Testis (tissue), 3 donors: Measurements from ENCODE around the gene MAP2K5. TPM values are rescaled to one million over a fixed set of nuclear protein-coding genes. Genes with fewer than 3 reads are reported as not detected.
A peak's percentile ranks its signal among the peaks of the same experiment; 100 is the strongest.

ENCODE experiments used
- DNase-seq: peaks from one replicate; pipeline ENCODE4 v3.0.0-alpha.2; 2019
- H3K27ac ChIP-seq, 2 donors: fragments of 200-600 bp; sonication (generic); one replicate each; pipeline ENCODE4 v1.5.1; 2019
- H3K27me3 ChIP-seq: fragments of 200-600 bp; sonication (generic); one replicate; pipeline ENCODE4 v1.5.1; 2019
- H3K36me3 ChIP-seq: fragments of 200-600 bp; sonication (generic); one replicate; pipeline ENCODE4 v1.5.1; 2017; ENCODE audit warnings: low read depth; ENCODE audit errors: missing control alignments
- H3K4me1 ChIP-seq: fragments of 200-600 bp; sonication (generic); one replicate; pipeline ENCODE4 v1.5.1; 2019
- H3K4me3 ChIP-seq, 2 donors: fragments of 200-600 bp; sonication (generic); one replicate each; pipeline ENCODE4 v1.5.1; 2017 to 2019
- H3K9me3 ChIP-seq: fragments of 200-600 bp; sonication (generic); one replicate; pipeline ENCODE4 v1.5.1; 2017
- CTCF ChIP-seq, 3 experiments: fragments of 450-650 bp in 2 of 3; fragments of 200-600 bp in 1 of 3; sonication (generic) in 1 of 3; IDR thresholded peaks; one replicate each; pipeline ENCODE4 v1.5.1; 2016 to 2019; ENCODE audit warnings: antibody characterized with exemption in 3 of 3, mild to moderate bottlenecking in 2 of 3, moderate library complexity in 1 of 3
- POLR2A ChIP-seq: fragments of 450-650 bp; IDR thresholded peaks from one replicate; pipeline ENCODE4 v1.6.1; 2017; ENCODE audit warnings: antibody characterized with exemption, mild to moderate bottlenecking, moderate library complexity
- WGBS, 2 donors: methylation state at CpG; one replicate each; pipeline ENCODE4 v1.1.5; 2018; 5-methylcytosine and 5-hydroxymethylcytosine counted together
- intact Hi-C: fragments of 100-400 bp; cut with DNase I; formaldehyde crosslinking; loops from one replicate; pipeline ENCODE4 v1.15.1; 2023; ENCODE audit warnings: low total_unique reads
- polyA plus RNA-seq: library from polyadenylated mRNA; stranded (reverse); fragments of 350-450 nt; fragmentation: Illumina TruSeq; extraction: RNeasy Lipid Tissue Mini Kit (QIAGEN cat#74804); gene quantifications from one replicate; pipeline ENCODE4 v1.2.3, GENCODE V29; 2014; ENCODE audit warnings: low read depth, low replicate concordance; ENCODE audit not compliant: insufficient read depth
- total RNA-seq, 2 donors: library from RNA; depleted of rRNA; stranded (reverse); fragments of >200 nt; gene quantifications; one replicate each; pipeline ENCODE4 v1.2.3, GENCODE V29; 2016

MAP2K5 gene
- total and polyA plus RNA-seq, 3 donors from 2014 or later = 28.0 to 34.3 (median 31.2) TPM

GRCh38 chr15:67701669-67702068 lies 159.2 kb downstream of the MAP2K5 start:
- TF ChIP-seq CTCF (IDR thresholded peaks at IDR 0.05) (no peak), POLR2A (no peak)
- intact Hi-C loops = no loop called here
- no peak overlapping the region for H3K27ac ChIP-seq
- DNase-seq = peak; percentile 25
- no peaks in the 10 kb centered on the region for H3K4me1 ChIP-seq
- H3K27me3 ChIP-seq = no peaks in the 10 kb centered on the region
- H3K4me3 ChIP-seq = no peak overlapping the region
- 68 to 70% methylated on average over 2 of the region's 2 CpGs for WGBS, 2 donors
- H3K36me3 ChIP-seq = no peaks in the 10 kb centered on the region
- H3K9me3 ChIP-seq = no peaks in the 10 kb centered on the region

- intact Hi-C loops = no loop called here
- Histone ChIP-seq H3K36me3 (no peaks in the 10 kb centered on the region), H3K9me3 (no peaks in the 10 kb centered on the region), H3K4me3 (no peak overlapping the region), H3K4me1 (no peaks in the 10 kb centered on the region), H3K27me3 (no peaks in the 10 kb centered on the region), H3K27ac (no peak overlapping the region)
- DNase-seq = no peak
- no peak for TF ChIP-seq CTCF (IDR thresholded peaks at IDR 0.05)
- no peak for TF ChIP-seq POLR2A
- 92 to 96% methylated on average over 2 of the region's 2 CpGs for WGBS, 2 donors
Observed at GRCh38 chr15:67707520-67708283, 165.2 kb downstream of the MAP2K5 start.

- H3K27ac ChIP-seq = no peak overlapping the region
- H3K4me1 ChIP-seq = no peaks in the 10 kb centered on the region
- WGBS, 2 donors = 84 to 89% methylated on average over 4 of the region's 4 CpGs
- no peak overlapping the region for H3K4me3 ChIP-seq
- no peaks in the 10 kb centered on the region for H3K27me3 ChIP-seq
- intact Hi-C loops = no loop called here
- no peak for TF ChIP-seq POLR2A
- TF ChIP-seq CTCF (IDR thresholded peaks at IDR 0.05) = no peak
- no peak for DNase-seq
- no peaks in the 10 kb centered on the region for H3K36me3 ChIP-seq
- no peaks in the 10 kb centered on the region for H3K9me3 ChIP-seq
Observed at GRCh38 chr15:67708500-67708899, 166.0 kb downstream of the MAP2K5 start.

GRCh38 chr15:67715170-67715569 lies 172.7 kb downstream of the MAP2K5 start:
- Histone ChIP-seq H3K4me3 (no peak overlapping the region), H3K27me3 (no peaks in the 10 kb centered on the region), H3K9me3 (no peaks in the 10 kb centered on the region), H3K36me3 (no peaks in the 10 kb centered on the region), H3K27ac (no peak overlapping the region), H3K4me1 (no peaks in the 10 kb centered on the region)
- WGBS, 2 donors = 63 to 70% methylated on average over 2 of the region's 2 CpGs
- no peak for TF ChIP-seq CTCF (IDR thresholded peaks at IDR 0.05)
- TF ChIP-seq POLR2A = no peak
- intact Hi-C loops = no loop called here
- no peak for DNase-seq

GRCh38 chr15:67716171-67716570 lies 173.7 kb downstream of the MAP2K5 start:
- TF ChIP-seq POLR2A = no peak
- TF ChIP-seq CTCF (IDR thresholded peaks at IDR 0.05) = no peak
- DNase-seq = no peak
- H3K4me3 ChIP-seq = no peak overlapping the region
- intact Hi-C loops = no loop called here
- WGBS, 2 donors = 89 to 92% methylated on average over 4 of the region's 4 CpGs
- no peaks in the 10 kb centered on the region for H3K27me3 ChIP-seq
- H3K27ac ChIP-seq = no peak overlapping the region
- H3K4me1 ChIP-seq = no peaks in the 10 kb centered on the region
- no peaks in the 10 kb centered on the region for H3K9me3 ChIP-seq
- no peaks in the 10 kb centered on the region for H3K36me3 ChIP-seq
